GM23248 (cell line): ENCODE data around the gene FRY.

Experiments used
- EZH2 ChIP-seq: fragments of 200-600 bp; sonication (generic); IDR thresholded peaks from 2 replicates; pipeline ENCODE4 v1.6.1; 2018; ENCODE audit warnings: antibody characterized with exemption, mild to moderate bottlenecking; ENCODE audit not compliant: insufficient read depth, poor library complexity, severe bottlenecking
- EZH2phosphoT487 ChIP-seq: fragments of 200-600 bp; sonication (generic); IDR thresholded peaks from 2 replicates; pipeline ENCODE4 v1.6.1; 2018; ENCODE audit warnings: antibody characterized with exemption, moderate library complexity, mild to moderate bottlenecking, low read depth; ENCODE audit not compliant: insufficient read depth

GRCh38 chr13:32037471-32037870 lies 5.9 kb downstream of the FRY start:
- no peak for TF ChIP-seq EZH2phosphoT487
- no peak for TF ChIP-seq EZH2
